ENCODE results near the gene DENND1A. TPM values are rescaled to one million over a fixed set of nuclear protein-coding genes. Genes with fewer than 3 reads are reported as not detected.

The DENND1A gene
- total and polyA plus RNA-seq, 9 donors: 9.3 to 16.0 (median 13.8) TPM

DNA sequence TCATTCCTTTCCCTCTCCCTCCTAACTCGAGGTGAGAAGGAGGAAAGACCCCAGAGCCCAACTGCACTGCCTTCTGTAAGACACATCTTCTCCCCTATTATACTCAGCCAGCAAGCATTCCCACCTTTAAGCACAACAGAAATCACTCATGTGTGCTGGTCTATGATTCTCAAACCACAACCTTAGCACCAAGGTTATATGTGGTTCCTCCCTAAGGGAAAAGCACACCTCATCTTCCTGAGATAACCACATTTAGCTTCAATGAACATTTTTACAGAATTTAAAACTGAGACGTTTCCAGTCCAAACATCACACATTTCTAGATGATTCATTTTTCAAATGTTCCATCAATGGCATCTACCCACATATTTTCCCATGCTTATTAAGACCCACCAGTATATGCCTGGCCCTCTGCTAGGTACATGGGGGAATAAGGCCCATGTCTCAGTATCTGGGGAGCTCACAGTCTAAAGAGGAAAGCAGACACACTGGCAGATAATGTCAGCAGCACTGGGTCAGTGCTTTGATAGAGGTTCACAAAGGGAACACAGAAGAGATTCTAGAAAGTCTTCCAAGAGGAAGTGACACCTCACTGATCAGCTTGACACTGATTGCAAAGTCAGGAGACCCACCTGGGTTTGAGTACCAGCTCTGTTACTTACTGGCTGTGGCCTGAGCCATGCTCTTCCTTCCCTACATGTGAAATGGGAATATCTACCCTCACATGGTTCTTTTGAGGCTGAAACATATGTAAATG, 245.4 kb downstream of the DENND1A start:
- Histone ChIP-seq H3K27me3 (ENCODE audit: control insufficient read depth, insufficient read depth, low read length) (no peaks in the 10 kb centered on the region), H3K4me1 (ENCODE audit: control insufficient read depth, insufficient read depth, low read length) (peaks cover 22% of the 10 kb centered on the region), H3K4me3 (ENCODE audit: low read length) (no peak overlapping the region), H3K36me3 (ENCODE audit: control insufficient read depth, insufficient read depth, low read length) (no peaks in the 10 kb centered on the region), H3K27ac (ENCODE audit: low read length) (no peak overlapping the region), H3K9me3 (replicated peaks; ENCODE audit: control insufficient read depth, low read depth, low read length) (no peaks in the 10 kb centered on the region)
- DNase-seq: no peak
- WGBS (ENCODE audit: insufficient coverage): 55% methylated on average over 2 of the region's 2 CpGs

DNA sequence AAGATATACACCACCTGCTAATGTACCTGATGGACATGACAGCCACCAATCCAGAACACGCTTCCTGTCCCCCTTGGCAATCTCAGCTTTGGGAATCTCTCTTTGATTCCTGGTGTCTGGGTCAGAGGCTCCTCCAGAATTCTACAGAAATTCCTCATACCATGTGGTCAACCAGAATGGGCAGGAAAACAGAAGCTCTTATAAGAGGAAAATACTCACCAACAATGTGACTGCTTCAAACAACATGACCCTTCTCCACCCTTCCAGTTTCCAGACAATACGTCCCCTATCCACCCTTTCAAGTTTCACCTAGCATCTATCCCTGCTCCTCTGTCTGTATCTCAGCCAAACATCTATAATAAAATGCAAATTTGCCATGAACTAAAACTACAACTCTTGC, 247.2 kb downstream of the DENND1A start:
- H3K4me1 ChIP-seq (ENCODE audit: control insufficient read depth, insufficient read depth, low read length): peaks cover 22% of the 10 kb centered on the region
- H3K9me3 ChIP-seq (replicated peaks; ENCODE audit: control insufficient read depth, low read depth, low read length): no peaks in the 10 kb centered on the region
- WGBS (ENCODE audit: insufficient coverage): 100% methylated on average over 1 of the region's 2 CpGs
- H3K4me3 ChIP-seq (ENCODE audit: low read length): no peak overlapping the region
- H3K27me3 ChIP-seq (ENCODE audit: control insufficient read depth, insufficient read depth, low read length): no peaks in the 10 kb centered on the region
- no peaks in the 10 kb centered on the region for H3K36me3 ChIP-seq (ENCODE audit: control insufficient read depth, insufficient read depth, low read length)
- DNase-seq: no peak
- H3K27ac ChIP-seq (ENCODE audit: low read length): no peak overlapping the region

DNA sequence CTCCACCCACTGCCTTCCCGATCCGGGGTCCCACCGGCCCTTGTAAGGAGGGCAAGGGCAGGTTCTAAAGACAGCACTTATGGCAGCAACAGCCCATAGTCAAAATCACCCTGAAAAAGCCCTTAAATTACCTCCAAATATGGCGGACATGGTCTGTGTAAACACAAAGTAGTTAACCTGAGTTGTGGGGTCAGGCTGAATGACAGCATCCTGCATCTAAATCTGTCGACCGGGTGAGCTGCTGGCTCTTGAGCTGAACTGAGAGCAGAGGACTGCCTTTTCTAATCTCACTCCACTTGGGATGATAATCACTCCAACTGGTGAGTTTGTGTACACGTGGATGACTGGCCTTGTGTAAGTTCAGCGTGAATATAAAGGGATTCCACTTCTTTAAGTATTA, 249.6 kb downstream of the DENND1A start:
- no peak for DNase-seq
- H3K27ac ChIP-seq (ENCODE audit: low read length): no peak overlapping the region
- H3K4me3 ChIP-seq (ENCODE audit: low read length): no peak overlapping the region
- H3K4me1 ChIP-seq (ENCODE audit: control insufficient read depth, insufficient read depth, low read length): peaks cover 10% of the 10 kb centered on the region
- WGBS (ENCODE audit: insufficient coverage): no CpG with 5 or more reads among the region's 8 CpGs
- H3K27me3 ChIP-seq (ENCODE audit: control insufficient read depth, insufficient read depth, low read length): no peaks in the 10 kb centered on the region
- no peaks in the 10 kb centered on the region for H3K36me3 ChIP-seq (ENCODE audit: control insufficient read depth, insufficient read depth, low read length)
- H3K9me3 ChIP-seq (replicated peaks; ENCODE audit: control insufficient read depth, low read depth, low read length): no peaks in the 10 kb centered on the region

DNA sequence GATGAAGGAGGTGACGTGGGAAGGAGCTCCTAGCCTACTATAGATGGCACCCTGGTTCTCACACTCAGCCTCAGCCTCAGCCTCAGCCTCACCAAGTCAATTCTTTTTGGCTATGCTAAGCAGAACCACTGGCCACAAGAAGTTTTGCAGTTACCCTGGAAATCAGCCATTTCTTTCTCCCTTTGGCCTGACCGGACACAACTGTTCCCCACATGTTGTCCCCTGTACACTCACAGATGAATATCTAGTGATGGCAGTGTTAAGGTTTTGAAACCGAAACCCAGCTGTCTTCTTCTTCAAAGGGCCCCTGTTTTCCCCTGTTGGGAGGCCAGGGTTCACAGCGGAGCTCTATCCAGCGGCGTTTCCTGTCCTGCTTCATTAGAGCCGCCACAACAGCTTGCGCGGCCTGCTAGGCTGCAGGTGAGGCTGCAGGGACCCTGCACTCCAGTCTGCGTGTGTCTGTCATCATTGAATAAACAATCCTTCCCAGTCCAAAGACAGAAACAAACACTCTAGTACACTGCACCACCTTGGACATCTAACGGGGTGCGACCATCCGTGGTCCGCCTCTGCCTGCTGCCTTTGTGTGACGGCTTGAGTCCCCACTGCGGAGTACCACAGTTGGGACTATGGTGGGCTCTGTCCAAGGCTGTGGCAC, 250.5 kb downstream of the DENND1A start:
- no peaks in the 10 kb centered on the region for H3K27me3 ChIP-seq (ENCODE audit: control insufficient read depth, insufficient read depth, low read length)
- peak; percentile 49 for DNase-seq
- H3K27ac ChIP-seq (ENCODE audit: low read length): no peak overlapping the region
- no peaks in the 10 kb centered on the region for H3K36me3 ChIP-seq (ENCODE audit: control insufficient read depth, insufficient read depth, low read length)
- no peaks in the 10 kb centered on the region for H3K9me3 ChIP-seq (replicated peaks; ENCODE audit: control insufficient read depth, low read depth, low read length)
- H3K4me1 ChIP-seq (ENCODE audit: control insufficient read depth, insufficient read depth, low read length): peaks cover 10% of the 10 kb centered on the region
- no peak overlapping the region for H3K4me3 ChIP-seq (ENCODE audit: low read length)
- WGBS (ENCODE audit: insufficient coverage): 64% methylated on average over 12 of the region's 16 CpGs

DNA sequence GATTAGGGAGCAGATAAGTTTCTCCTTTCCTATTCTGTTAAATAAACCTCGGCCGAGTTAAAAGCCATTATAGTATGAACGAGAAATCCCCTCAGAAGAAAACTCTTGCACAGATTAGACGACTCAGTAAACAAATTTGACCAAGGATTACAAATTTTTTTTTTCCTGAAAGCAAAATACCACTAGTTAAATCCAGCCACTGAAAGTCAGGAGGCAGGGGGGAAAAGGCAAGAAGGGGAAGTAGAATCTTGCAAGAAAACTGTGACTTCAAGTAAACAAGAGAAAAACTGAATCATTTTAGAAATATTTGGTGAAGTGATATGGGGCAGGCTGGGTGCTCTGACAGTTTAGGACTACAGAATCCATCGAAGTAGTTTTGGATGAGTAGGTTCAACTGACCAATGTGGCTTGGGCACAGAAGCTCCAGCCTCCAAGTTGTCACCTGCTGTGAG, 251.0 kb downstream of the DENND1A start:
- H3K9me3 ChIP-seq (replicated peaks; ENCODE audit: control insufficient read depth, low read depth, low read length): peaks cover 1% of the 10 kb centered on the region
- no peaks in the 10 kb centered on the region for H3K36me3 ChIP-seq (ENCODE audit: control insufficient read depth, insufficient read depth, low read length)
- no peaks in the 10 kb centered on the region for H3K27me3 ChIP-seq (ENCODE audit: control insufficient read depth, insufficient read depth, low read length)
- peaks cover 10% of the 10 kb centered on the region for H3K4me1 ChIP-seq (ENCODE audit: control insufficient read depth, insufficient read depth, low read length)
- H3K4me3 ChIP-seq (ENCODE audit: low read length): no peak overlapping the region
- no peak for DNase-seq
- no peak overlapping the region for H3K27ac ChIP-seq (ENCODE audit: low read length)
- 50% methylated on average over 1 of the region's 5 CpGs for whole genome bisulfite sequencing (ENCODE audit: insufficient coverage)

DNA sequence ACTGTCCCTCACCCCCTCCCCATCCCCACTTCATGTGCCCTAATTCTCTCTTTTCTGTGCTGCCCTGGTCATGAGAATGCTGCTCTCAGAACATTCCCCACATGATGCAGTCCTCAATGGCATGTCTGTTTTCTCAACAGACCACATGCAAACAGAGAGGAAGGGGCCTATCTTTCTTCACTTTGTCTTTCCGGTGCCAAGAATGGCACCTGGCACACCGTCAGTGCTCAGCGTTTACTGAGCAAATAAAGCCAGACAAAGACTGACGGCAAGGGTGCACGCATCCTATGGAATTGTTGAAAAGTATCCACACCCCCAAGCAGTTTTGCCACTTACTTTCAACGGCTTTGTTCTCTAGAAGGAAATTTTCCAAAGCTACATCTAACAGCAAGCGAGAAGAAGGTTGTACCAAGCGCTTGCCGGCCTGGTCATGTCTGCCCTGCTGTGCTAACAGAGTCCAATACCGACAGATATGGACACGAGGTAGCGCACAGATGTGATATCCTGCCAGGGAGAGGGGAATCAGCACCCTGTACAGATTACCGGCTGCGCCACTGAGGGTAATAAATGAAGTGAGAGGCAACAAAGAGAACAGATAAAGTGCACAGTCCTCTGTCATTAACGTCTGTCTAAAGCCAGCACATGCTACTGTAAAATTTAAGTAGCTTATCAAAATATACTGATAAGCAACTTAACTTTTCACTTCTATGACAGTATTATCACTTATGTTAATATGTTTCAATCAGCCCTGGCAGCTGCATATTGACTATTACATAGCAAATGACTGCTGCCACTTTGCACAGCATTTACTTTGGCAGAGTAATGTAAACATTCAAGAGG, 251.7 kb downstream of the DENND1A start:
- 73% methylated on average over 9 of the region's 15 CpGs for WGBS (ENCODE audit: insufficient coverage)
- DNase-seq: no peak

DNA sequence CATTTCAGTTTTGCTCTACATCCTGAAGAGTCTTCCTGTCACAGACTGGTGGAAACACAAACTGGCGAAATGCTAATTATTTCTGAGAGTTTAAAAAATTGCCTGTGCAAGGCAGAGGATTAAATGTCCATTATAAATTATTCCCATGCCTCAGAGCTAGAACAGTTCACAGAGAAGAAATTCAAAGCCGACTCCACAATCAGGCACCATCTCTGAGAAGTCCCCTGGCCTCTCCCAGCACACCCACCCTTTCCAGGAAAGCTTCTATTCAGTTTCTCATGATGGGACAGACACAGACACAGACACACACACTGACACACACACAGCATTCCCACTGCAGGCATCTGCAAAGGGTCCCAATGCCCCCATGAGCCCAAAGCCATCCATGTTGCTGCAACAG, 253.1 kb downstream of the DENND1A start:
- peaks cover 11% of the 10 kb centered on the region for H3K9me3 ChIP-seq (replicated peaks; ENCODE audit: control insufficient read depth, low read depth, low read length)
- DNase-seq: no peak

More for the DNA sequence above, 251.7 kb downstream of the DENND1A start:
- peaks cover 10% of the 10 kb centered on the region for H3K4me1 ChIP-seq (ENCODE audit: control insufficient read depth, insufficient read depth, low read length)
- no peak overlapping the region for H3K27ac ChIP-seq (ENCODE audit: low read length)
- H3K27me3 ChIP-seq (ENCODE audit: control insufficient read depth, insufficient read depth, low read length): no peaks in the 10 kb centered on the region
- no peak overlapping the region for H3K4me3 ChIP-seq (ENCODE audit: low read length)
- H3K36me3 ChIP-seq (ENCODE audit: control insufficient read depth, insufficient read depth, low read length): no peaks in the 10 kb centered on the region
- H3K9me3 ChIP-seq (replicated peaks; ENCODE audit: control insufficient read depth, low read depth, low read length): peaks cover 5% of the 10 kb centered on the region

DNA sequence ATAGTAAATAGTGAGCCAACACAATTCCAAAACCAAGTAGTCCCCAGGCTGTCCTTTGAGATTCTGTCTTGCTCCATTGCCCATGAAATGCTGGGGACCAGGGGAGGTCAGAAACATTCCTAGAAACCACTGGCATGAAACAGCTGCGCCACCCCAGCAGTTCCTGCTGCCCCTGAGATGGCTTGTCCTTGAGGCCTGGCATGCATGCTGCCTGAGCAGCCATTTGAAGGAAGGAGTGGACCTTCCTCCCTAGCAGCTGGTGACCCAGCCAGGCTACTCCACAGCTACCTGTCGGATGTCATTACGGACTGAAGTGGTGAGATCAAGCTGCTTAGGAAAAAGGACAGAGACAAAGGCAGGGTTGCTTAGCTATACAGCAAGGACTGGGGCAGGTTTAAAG, 260.6 kb downstream of the DENND1A start:
- H3K4me1 ChIP-seq (ENCODE audit: control insufficient read depth, insufficient read depth, low read length): no peaks in the 10 kb centered on the region

More for the DNA sequence above, 253.1 kb downstream of the DENND1A start:
- H3K4me3 ChIP-seq (ENCODE audit: low read length): no peak overlapping the region
- peaks cover 10% of the 10 kb centered on the region for H3K4me1 ChIP-seq (ENCODE audit: control insufficient read depth, insufficient read depth, low read length)
- no peaks in the 10 kb centered on the region for H3K36me3 ChIP-seq (ENCODE audit: control insufficient read depth, insufficient read depth, low read length)
- WGBS (ENCODE audit: insufficient coverage): 22% methylated on average over 1 of the region's 2 CpGs
- H3K27ac ChIP-seq (ENCODE audit: low read length): no peak overlapping the region
- H3K27me3 ChIP-seq (ENCODE audit: control insufficient read depth, insufficient read depth, low read length): no peaks in the 10 kb centered on the region

DNA sequence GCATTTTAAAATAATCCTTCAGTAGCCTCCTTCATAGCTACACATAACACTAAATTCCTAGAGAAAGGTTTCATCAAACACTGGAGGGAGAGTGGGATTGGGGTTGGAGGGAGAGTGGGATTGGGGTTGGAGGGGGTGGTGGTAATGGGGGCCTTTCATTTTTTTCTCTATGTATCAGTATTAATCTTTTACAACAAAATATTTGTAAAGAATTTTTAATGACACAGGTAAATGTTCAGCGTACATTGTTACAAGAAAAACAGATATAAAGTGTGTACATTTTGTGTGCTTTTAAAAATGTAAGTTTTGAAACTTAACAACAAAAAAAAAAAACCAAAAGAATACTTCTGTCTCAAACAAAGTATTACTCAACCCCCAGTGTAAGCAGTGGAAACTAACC, 266.4 kb downstream of the DENND1A start:
- H3K9me3 ChIP-seq (replicated peaks; ENCODE audit: control insufficient read depth, low read depth, low read length): peaks cover 9% of the 10 kb centered on the region
- WGBS (ENCODE audit: insufficient coverage): no CpG with 5 or more reads among the region's 1 CpG
- peaks cover 6% of the 10 kb centered on the region for H3K36me3 ChIP-seq (ENCODE audit: control insufficient read depth, insufficient read depth, low read length)
- no peaks in the 10 kb centered on the region for H3K27me3 ChIP-seq (ENCODE audit: control insufficient read depth, insufficient read depth, low read length)
- peaks cover 3% of the 10 kb centered on the region for H3K4me1 ChIP-seq (ENCODE audit: control insufficient read depth, insufficient read depth, low read length)
- H3K4me3 ChIP-seq (ENCODE audit: low read length): no peak overlapping the region
- no peak for DNase-seq
- no peak overlapping the region for H3K27ac ChIP-seq (ENCODE audit: low read length)

More for the DNA sequence above, 260.6 kb downstream of the DENND1A start:
- Histone ChIP-seq H3K27ac (ENCODE audit: low read length) (no peak overlapping the region), H3K36me3 (ENCODE audit: control insufficient read depth, insufficient read depth, low read length) (peaks cover 6% of the 10 kb centered on the region), H3K4me3 (ENCODE audit: low read length) (no peak overlapping the region), H3K9me3 (replicated peaks; ENCODE audit: control insufficient read depth, low read depth, low read length) (peaks cover 11% of the 10 kb centered on the region), H3K27me3 (ENCODE audit: control insufficient read depth, insufficient read depth, low read length) (no peaks in the 10 kb centered on the region)
- WGBS (ENCODE audit: insufficient coverage): 75% methylated on average over 1 of the region's 3 CpGs
- DNase-seq: no peak

Measured in muscle of leg (tissue), 11 donors.